Hepatocyte (in vitro differentiated cells): Measurements from ENCODE around the gene FAM120B.

Experiments
- CTCF ChIP-seq: fragments of 200-600 bp; sonication (generic); IDR thresholded peaks from 2 replicates; pipeline ENCODE4 v1.5.1; 2016; ENCODE audit warnings: antibody characterized with exemption, mild to moderate bottlenecking; ENCODE audit not compliant: poor library complexity
- EZH2 ChIP-seq: fragments of 200-600 bp; sonication (generic); IDR thresholded peaks from 2 replicates; pipeline ENCODE4 v1.6.1; 2016; ENCODE audit warnings: antibody characterized with exemption, mild to moderate bottlenecking, borderline replicate concordance

GRCh38 chr6:170455335-170455979, 148.9 kb downstream of the FAM120B start:
- TF ChIP-seq CTCF = no peak
- TF ChIP-seq EZH2 = no peak
